K562 (cell line): ENCODE measurements around the gene AIMP2. TPM values are rescaled to one million over a fixed set of nuclear protein-coding genes. Genes with fewer than 3 reads are reported as not detected.

Experiments
- CHD1 ChIP-seq: fragments of 200-600 bp; sonication (generic); IDR thresholded peaks from one replicate; pipeline ENCODE4 v1.6.1; 2012; ENCODE audit warnings: mild to moderate bottlenecking, moderate library complexity, low read length, inconsistent platforms
- CREB3L1 ChIP-seq: fragments of 450-650 bp; IDR thresholded peaks from 2 replicates; pipeline ENCODE4 v1.6.1; 2014; ENCODE audit warnings: low read depth, mild to moderate bottlenecking, moderate library complexity, borderline replicate concordance
- KHSRP ChIP-seq: fragments of 450-650 bp; IDR thresholded peaks from 2 replicates; pipeline ENCODE4 v1.6.1; 2017
- KLF10 ChIP-seq: fragments of 250-450 bp; sonication (Bioruptor Pico); IDR thresholded peaks from 2 replicates; pipeline ENCODE4 v1.6.1; 2021; ENCODE audit warnings: matching md5 sums
- MCM3 ChIP-seq: fragments of 450-650 bp; IDR thresholded peaks from 2 replicates; pipeline ENCODE4 v1.6.1; 2016
- NFATC3 ChIP-seq: fragments of 450-650 bp; IDR thresholded peaks from 2 replicates; pipeline ENCODE4 v1.6.1; 2017; ENCODE audit warnings: mild to moderate bottlenecking
- NFYB ChIP-seq: IDR thresholded peaks from 2 replicates; pipeline ENCODE4 v1.6.1; 2011; ENCODE audit warnings: mild to moderate bottlenecking, moderate library complexity; ENCODE audit not compliant: insufficient read length; ENCODE audit errors: extremely low read depth
- POLR2AphosphoS5 ChIP-seq: IDR thresholded peaks from 2 replicates; pipeline ENCODE4 v1.6.1; 2011; ENCODE audit warnings: mild to moderate bottlenecking, low read depth, low read length, moderate library complexity; ENCODE audit not compliant: control insufficient read depth, insufficient read depth
- SREBF2 ChIP-seq: sonication (generic); formaldehyde crosslinking; IDR thresholded peaks from 2 replicates; pipeline ENCODE4 v1.4.0; 2020; ENCODE audit warnings: mild to moderate bottlenecking, missing genetic modification reagents
- TEAD4 ChIP-seq, 2 experiments: sonication (generic) in 1 of 2; formaldehyde crosslinking in 1 of 2; IDR thresholded peaks; 2 replicates each; pipeline versions ENCODE4 v1.6.1 to v1.8.0; 2012 to 2022; ENCODE audit warnings: borderline replicate concordance in 1 of 2, inconsistent platforms in 1 of 2, low read length in 1 of 2, mild to moderate bottlenecking in 1 of 2, missing genetic modification reagents in 1 of 2
- THRA ChIP-seq: fragments of 450-650 bp; IDR thresholded peaks from 2 replicates; pipeline ENCODE4 v1.6.1; 2017; ENCODE audit warnings: mild to moderate bottlenecking, moderate library complexity
- USF2 ChIP-seq: sonication (generic); formaldehyde crosslinking; IDR thresholded peaks from 2 replicates; pipeline ENCODE4 v1.5.0; 2020; ENCODE audit warnings: missing genetic modification reagents
- ZNF398 ChIP-seq: fragments of 250-450 bp; sonication (Bioruptor Pico); IDR thresholded peaks from 2 replicates; pipeline ENCODE4 v1.8.0; 2021; ENCODE audit warnings: moderate library complexity, mild to moderate bottlenecking, inconsistent platforms
- ZNF57 ChIP-seq: fragments of 450-650 bp; formaldehyde crosslinking; IDR thresholded peaks from 2 replicates; pipeline ENCODE4 v1.4.0; 2020; ENCODE audit warnings: mild to moderate bottlenecking, moderate library complexity
- polyA plus RNA-seq, 8 experiments: library from polyadenylated mRNA; depleted of rRNA in 4 of 8; stranded (reverse) in 5 of 8; unstranded in 3 of 8; fragments of >200 nt; fragmentation: Nextera tagmentation in 2 of 8; fragmentation: Illumina TruSeq in 1 of 8; extraction: Ambion mirVana in 2 of 8; extraction: Trizol in 1 of 8; gene quantifications; 2 replicates each; pipeline versions ENCODE4 v1.2.1 to v1.2.3, GENCODE V29; 2011 to 2014; ENCODE audit warnings: inconsistent platforms in 1 of 8, missing spikeins in 1 of 8
- total RNA-seq, 7 experiments: library from RNA; depleted of rRNA in 6 of 7; stranded (reverse); fragments of >200 nt in 6 of 7; fragmentation: Illumina TruSeq in 2 of 7; extraction: Trizol in 2 of 7; gene quantifications; 2 replicates each; pipeline versions ENCODE4 v1.2.1 to v1.2.3, GENCODE V29; 2011 to 2021; ENCODE audit warnings: low replicate concordance in 1 of 7
- TF ChIP-seq, protein P1 (sequence below): sonication (generic); formaldehyde crosslinking; IDR thresholded peaks from 2 replicates; pipeline ENCODE4 v1.4.0; 2020; ENCODE audit warnings: mild to moderate bottlenecking, missing genetic modification reagents
- TF ChIP-seq, protein P2 (sequence below): fragments of 200-400 bp; formaldehyde crosslinking; IDR thresholded peaks from 2 replicates; pipeline ENCODE4 v1.6.1; 2017; ENCODE audit warnings: mild to moderate bottlenecking, low read depth, low read length, moderate library complexity

The AIMP2 gene
- total and polyA plus RNA-seq, 9 of the 15 experiments (the other 6 are each of a cell fraction or from before 2014, with no cell fraction given) = 47.5 to 84.9 (median 63.5) TPM

GRCh38 chr7:6008668-6009611 lies at the start of gene AIMP2, which contains the start of gene PMS2 (continued):
- TF ChIP-seq SREBF2 (CRISPR knock-in tag) = no peak
- TF ChIP-seq, protein P1, sequence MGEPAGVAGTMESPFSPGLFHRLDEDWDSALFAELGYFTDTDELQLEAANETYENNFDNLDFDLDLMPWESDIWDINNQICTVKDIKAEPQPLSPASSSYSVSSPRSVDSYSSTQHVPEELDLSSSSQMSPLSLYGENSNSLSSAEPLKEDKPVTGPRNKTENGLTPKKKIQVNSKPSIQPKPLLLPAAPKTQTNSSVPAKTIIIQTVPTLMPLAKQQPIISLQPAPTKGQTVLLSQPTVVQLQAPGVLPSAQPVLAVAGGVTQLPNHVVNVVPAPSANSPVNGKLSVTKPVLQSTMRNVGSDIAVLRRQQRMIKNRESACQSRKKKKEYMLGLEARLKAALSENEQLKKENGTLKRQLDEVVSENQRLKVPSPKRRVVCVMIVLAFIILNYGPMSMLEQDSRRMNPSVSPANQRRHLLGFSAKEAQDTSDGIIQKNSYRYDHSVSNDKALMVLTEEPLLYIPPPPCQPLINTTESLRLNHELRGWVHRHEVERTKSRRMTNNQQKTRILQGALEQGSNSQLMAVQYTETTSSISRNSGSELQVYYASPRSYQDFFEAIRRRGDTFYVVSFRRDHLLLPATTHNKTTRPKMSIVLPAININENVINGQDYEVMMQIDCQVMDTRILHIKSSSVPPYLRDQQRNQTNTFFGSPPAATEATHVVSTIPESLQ (CRISPR knock-in tag) = peak; percentile 95
- no peak for TF ChIP-seq KLF10 (CRISPR knock-in tag)
- peak; percentile 76 for TF ChIP-seq CHD1
- TF ChIP-seq, protein P2, sequence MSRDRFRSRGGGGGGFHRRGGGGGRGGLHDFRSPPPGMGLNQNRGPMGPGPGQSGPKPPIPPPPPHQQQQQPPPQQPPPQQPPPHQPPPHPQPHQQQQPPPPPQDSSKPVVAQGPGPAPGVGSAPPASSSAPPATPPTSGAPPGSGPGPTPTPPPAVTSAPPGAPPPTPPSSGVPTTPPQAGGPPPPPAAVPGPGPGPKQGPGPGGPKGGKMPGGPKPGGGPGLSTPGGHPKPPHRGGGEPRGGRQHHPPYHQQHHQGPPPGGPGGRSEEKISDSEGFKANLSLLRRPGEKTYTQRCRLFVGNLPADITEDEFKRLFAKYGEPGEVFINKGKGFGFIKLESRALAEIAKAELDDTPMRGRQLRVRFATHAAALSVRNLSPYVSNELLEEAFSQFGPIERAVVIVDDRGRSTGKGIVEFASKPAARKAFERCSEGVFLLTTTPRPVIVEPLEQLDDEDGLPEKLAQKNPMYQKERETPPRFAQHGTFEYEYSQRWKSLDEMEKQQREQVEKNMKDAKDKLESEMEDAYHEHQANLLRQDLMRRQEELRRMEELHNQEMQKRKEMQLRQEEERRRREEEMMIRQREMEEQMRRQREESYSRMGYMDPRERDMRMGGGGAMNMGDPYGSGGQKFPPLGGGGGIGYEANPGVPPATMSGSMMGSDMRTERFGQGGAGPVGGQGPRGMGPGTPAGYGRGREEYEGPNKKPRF = no peak
- peak; percentile 60; the same call in 1 of the 2 replicates for TF ChIP-seq TEAD4 (IDR thresholded peaks at IDR 0.05; ENCODE audit: low read length)
- TF ChIP-seq TEAD4 (CRISPR knock-in tag; IDR thresholded peaks at IDR 0.05; ENCODE audit: borderline replicate concordance) = peak; percentile 91
- peak; percentile 67 for TF ChIP-seq USF2 (CRISPR knock-in tag)
- no peak for TF ChIP-seq MCM3
- peak; percentile 94 for TF ChIP-seq CREB3L1
- TF ChIP-seq POLR2AphosphoS5 = peak; percentile 86
- TF ChIP-seq ZNF57 (CRISPR knock-in tag) = peak; percentile 66; the same call in 1 of the 2 replicates
- TF ChIP-seq THRA = no peak
- TF ChIP-seq KHSRP = 0 out of 2 replicates have a peak, but pooled peaks have one; percentile 16
- peak; percentile 98 for TF ChIP-seq NFYB
- no peak for TF ChIP-seq ZNF398
- TF ChIP-seq NFATC3 = peak; percentile 30; the same call in 1 of the 2 replicates
